GM18508 (cell line): ENCODE results near the gene GRIK1.

Experiments
- ATAC-seq: cut with Tn5 transposase; IDR thresholded peaks from one replicate; pipeline ENCODE4 v1.9.1; 2021; ENCODE audit warnings: moderate number of reproducible peaks; ENCODE audit not compliant: insufficient read depth, unreplicated experiment

Gene GRIK1

DNA sequence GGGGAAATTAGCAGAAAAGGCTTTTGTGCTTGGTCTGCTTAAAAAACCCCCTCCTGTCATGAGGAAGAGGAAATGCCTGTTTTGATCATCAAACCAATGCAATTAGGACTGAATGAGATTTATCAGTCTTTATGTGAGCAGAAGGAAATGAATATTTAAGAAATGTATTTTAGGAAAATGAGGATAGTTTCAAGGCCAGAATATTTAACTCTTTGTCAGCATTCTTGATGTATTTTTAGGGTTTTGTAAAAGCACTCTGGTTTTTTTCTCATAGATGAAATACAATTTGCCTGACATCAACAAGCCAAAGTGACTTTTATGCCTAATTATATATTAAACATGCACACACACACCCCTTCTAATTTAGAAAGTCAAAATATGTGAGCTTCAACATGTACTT lies 213.8 kb downstream of the GRIK1 start:
- no peak for ATAC-seq

- no peak for ATAC-seq
Observed at GRCh38 chr21:29725025-29725736, 214.6 kb downstream of the GRIK1 start.

GRCh38 chr21:29721964-29722363 lies 217.8 kb downstream of the GRIK1 start:
- no peak for ATAC-seq

DNA sequence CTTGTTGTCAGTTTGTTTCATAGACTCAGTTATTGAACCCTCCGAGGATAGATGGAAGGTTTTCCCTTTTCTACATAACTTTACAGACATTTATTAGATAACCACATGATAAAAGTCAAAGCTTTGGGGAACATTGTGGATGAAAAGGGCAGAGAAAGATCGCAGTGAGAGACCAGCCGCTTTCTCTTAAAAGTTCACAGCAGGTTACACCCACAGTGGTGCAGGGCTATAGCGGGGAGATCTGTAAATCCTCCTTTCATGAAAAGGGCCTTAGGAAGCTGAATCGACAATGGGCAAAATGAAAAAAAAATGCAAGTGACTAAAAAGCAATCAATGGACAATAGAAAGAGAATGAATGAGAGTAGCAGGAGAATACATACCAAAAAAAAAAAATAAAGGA lies 218.6 kb downstream of the GRIK1 start:
- ATAC-seq: no peak

GRCh38 chr21:29719521-29719920 lies 220.3 kb downstream of the GRIK1 start:
- ATAC-seq: no peak

- no peak for ATAC-seq
Observed at GRCh38 chr21:29718081-29718815, 221.5 kb downstream of the GRIK1 start.

- ATAC-seq: no peak
Observed at GRCh38 chr21:29717659-29718058, 222.1 kb downstream of the GRIK1 start.

- ATAC-seq: no peak
Observed at GRCh38 chr21:29716753-29717152, 223.0 kb downstream of the GRIK1 start.

DNA sequence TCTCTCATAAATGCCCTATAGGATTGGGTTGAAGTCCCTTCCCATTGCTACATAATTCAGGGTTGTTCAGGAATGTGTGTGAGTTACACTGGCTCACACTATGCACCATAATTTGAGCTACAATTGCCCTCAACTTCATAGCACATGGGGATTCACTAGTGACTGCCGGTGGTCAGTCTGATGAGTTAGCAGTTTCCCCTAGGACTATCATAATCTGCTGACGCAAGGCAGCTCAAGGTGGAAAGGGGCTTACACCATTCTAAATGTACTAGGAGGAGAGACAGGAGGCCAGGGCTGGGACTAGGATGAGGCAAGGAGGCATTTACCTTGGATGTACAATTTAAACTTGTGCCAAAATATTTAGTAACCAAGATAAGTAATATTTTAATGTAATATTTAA lies 224.7 kb downstream of the GRIK1 start:
- no peak for ATAC-seq

DNA sequence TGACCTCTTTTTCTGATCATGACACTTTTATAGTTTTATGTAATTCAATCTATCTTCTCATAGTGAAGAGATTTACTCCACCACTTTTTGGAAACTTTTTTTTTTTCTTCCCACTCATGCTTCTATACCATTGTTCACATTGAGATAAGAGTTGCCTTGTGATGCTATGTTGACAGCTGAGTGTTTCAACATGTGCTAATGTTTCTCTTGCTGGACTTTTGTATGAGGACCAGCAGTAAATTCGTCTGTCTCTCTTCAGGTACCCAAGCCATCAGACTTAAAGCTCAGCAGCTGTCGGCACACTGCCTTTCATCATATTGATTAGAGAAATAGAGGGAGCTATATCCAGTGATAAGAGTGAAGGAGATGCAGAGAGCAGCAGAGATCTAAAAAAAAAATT lies 227.0 kb downstream of the GRIK1 start:
- no peak for ATAC-seq

DNA sequence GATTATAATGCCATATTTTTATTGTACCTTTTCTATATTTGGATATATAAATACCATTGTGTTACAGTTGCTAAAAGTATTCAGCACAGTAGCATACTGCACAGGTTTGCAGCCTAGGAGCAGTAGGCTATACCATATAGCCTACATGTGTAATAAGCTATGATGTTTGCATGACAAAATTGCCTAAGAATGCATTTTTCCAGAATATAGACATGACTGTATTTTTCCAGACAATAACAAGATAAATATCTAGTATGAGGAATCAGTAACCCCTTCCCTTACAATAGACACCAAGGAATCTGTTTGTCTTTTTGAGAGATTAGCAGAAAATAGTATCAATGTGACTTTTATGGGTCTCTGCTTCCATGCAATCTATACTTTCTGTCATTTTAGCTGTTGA lies 228.6 kb downstream of the GRIK1 start:
- ATAC-seq: no peak

GRCh38 chr21:29710498-29710897 lies 229.3 kb downstream of the GRIK1 start:
- ATAC-seq: no peak

GRCh38 chr21:29708401-29708800 lies 231.4 kb downstream of the GRIK1 start:
- no peak for ATAC-seq

DNA sequence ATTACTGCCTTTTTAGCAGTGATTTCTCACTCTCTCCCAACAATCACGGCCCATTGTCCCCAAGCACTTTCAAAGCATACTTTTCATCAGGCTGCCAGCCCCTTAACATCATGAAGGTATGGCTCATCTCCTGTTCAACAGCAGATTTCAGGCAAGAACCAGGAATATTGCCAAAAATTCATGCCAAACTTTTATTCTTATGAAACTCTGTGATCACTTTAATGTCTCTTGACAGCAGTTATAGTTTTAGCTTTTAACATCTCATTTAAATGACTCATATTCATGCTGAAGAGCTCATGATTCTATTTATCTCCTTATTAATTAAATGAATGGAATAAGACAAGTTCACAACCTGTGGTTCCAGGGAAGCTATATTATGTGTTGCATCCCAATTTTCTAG lies 235.1 kb downstream of the GRIK1 start:
- ATAC-seq: no peak

DNA sequence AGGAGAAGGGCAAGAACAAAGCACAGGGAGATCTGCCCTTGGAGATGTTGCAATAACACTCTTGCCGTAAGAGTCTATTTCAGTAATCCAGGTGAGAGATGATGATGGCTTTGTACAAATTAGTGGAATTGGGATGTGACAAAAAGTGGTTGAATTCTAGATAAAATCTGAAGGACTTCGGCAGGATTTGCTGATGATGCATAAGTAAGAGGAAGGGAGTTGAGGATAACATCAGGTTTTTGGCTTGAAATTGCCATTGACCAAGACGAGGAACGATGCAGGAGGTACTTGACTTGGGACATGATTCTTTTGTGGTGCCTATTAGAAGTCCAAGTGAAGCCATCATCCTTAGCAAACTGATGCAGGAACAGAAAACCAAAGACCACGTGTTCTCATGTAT lies 238.1 kb downstream of the GRIK1 start:
- no peak for ATAC-seq

DNA sequence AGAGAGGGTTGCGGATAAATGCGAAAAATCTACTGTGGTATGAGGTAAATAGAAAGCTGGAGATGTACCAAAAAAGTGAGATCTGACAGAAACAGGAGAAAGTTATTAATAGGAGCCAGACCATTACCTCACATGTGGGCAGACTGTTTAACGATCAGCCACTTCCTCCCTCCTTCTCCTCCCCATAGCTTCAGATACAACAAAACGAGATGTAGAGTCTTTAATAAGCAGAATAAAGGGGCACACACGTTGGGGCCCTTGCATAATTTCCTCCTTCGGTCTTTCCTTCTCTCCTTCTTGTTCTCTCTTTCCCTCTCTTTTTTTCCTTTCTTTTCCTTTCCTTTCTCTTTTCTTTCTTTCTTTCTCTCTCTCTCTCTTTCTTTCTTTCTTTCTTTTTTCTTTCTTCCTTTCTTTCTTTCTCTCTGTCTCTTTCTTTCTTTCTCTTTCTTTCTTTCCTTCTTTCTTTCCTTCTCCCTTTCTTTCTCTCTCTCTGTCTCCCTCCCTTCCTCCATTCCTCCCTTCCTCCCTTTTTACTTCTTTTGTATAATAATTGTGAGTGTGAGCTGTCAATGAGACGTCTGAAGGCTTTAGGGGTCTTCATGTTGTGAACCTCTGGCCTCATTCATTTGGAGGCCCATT lies 242.1 kb downstream of the GRIK1 start:
- ATAC-seq: peak; percentile 55

DNA sequence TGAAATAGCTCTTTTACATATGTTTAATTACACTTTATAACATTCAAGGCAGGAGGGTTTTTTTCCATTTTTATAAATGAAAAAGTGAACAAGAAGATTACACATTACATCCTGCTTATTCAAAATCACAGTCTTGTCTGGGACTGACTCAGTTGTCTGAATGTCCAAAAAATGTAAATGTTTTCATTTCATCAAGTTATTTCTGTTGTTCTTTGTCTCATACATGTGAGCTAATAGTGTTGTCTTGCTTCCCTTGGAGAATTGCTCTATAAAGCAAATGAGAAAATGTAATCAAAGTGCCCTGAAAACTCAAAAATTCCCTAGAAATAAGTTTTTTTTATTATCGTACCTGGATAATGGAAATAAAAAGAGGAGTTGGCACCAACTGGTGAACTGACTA lies 242.9 kb downstream of the GRIK1 start:
- ATAC-seq: no peak

GRCh38 chr21:29691616-29692491 lies 247.9 kb downstream of the GRIK1 start:
- no peak for ATAC-seq

- ATAC-seq: no peak
Observed at GRCh38 chr21:29689753-29690152, 250.0 kb downstream of the GRIK1 start.

GRCh38 chr21:29684106-29684505 lies 255.7 kb downstream of the GRIK1 start:
- no peak for ATAC-seq

DNA sequence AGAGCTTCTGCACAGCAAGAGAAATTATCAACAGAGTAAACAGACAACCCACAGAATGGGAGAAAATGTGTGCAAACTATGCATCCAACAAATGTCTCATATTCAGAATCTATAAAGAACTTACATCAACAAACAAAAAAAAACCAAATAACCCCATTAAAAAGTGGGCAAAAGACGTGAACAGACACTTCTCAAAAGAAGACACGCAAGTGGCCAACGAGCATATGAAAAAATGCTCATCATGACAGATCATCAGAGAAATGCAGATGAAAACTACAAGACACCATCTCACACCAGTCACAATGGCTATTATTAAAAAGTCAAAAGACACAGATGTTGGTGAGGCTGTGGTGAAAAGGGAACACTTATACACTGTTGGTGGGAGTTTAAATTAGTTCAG lies 257.0 kb downstream of the GRIK1 start:
- no peak for ATAC-seq
